Measurements from ENCODE around the gene INSL6. TPM values are rescaled to one million over a fixed set of nuclear protein-coding genes. Genes with fewer than 3 reads are reported as not detected.
A peak's percentile ranks its signal among the peaks of the same experiment; 100 is the strongest.
"Not testable (repeated sequence)": the region's sequence is repeated elsewhere in the genome, so short reads cannot be mapped to it uniquely, and the experiment has no call there.

The INSL6 gene
- total and polyA plus RNA-seq, 2 experiments from 2014 or later: not detected

DNA sequence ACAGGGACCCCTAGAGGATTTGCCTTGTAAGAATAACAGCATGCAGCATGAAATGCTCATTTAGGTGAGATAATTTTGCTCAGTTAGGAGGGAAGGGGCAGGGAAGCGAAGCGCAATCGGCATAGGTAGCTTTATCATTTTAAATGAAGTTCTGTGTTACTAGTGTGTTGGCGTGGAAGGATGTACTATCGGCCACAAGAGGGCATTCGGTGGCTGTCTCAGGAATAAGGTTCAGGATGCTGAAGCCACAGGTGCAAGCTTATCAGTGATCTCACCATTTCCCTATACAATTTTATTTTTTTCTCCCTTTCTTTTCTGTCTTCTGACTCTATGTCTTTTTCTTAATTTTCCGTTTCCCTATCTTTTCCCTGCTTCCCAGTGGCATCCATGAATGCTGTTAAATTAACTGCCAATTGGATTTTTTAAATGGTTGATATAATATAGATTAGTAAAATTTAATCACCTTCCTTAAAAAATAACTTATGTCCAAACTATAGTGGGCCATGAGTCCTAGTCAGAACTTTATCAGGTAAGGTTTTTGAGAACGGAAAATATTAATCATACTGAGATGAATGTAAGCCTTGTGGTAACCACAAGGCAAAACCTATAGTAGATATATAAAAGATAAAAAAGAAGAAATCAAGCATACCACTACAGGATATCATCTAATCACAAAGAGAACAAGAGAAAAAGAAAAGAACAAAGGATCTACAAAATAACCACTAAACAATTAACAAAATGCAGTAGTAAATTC is 1.2 kb upstream of the INSL6 start:
- H3K4me1 ChIP-seq (ENCODE audit: insufficient read depth): no peaks in the 10 kb centered on the region
- no peaks in the 10 kb centered on the region for H3K9me2 ChIP-seq (ENCODE audit: insufficient read depth)
- no peak overlapping the region for H3K4me2 ChIP-seq (ENCODE audit: unreplicated experiment)
- no peaks in the 10 kb centered on the region for H4K20me1 ChIP-seq (ENCODE audit: insufficient read depth)
- H3K79me2 ChIP-seq (ENCODE audit: insufficient read depth): no peaks in the 10 kb centered on the region
- no peak overlapping the region for H3K27ac ChIP-seq
- TF ChIP-seq EZH2 (IDR thresholded peaks at IDR 0.05; ENCODE audit: insufficient read depth, poor library complexity, severe bottlenecking): no peak
- no peak for TF ChIP-seq EZH2phosphoT487 (IDR thresholded peaks at IDR 0.05; ENCODE audit: insufficient read depth, low read depth)
- 24 to 27% methylated on average over 8 of the region's 8 CpGs for WGBS, 2 experiments (ENCODE audit: low coverage in 1 of 2, low lambda C conversion rate in 2 of 2, missing lambda C conversion rate in 2 of 2)
- H3K9ac ChIP-seq: no peak overlapping the region
- H2AFZ ChIP-seq: no peak overlapping the region
- in situ Hi-C loops (cut with MboI): loop anchor here (5.0 kb wide), 1 partner anchor 411 kb away; no protein-coding TSS in a partner anchor
- no peak overlapping the region for H3K4me3 ChIP-seq
- H3K9me3 ChIP-seq (ENCODE audit: low read depth): no peaks in the 10 kb centered on the region
- no peaks in the 10 kb centered on the region for H3K36me3 ChIP-seq (ENCODE audit: low read depth)
- peaks cover 3% of the 10 kb centered on the region; the same call in 1 of the 2 replicates for H3K27me3 ChIP-seq (replicated peaks; ENCODE audit: insufficient read depth)
- DNase-seq: peak; percentile 74
- no peaks in the 10 kb centered on the region for H3F3A ChIP-seq (ENCODE audit: insufficient read depth)

DNA sequence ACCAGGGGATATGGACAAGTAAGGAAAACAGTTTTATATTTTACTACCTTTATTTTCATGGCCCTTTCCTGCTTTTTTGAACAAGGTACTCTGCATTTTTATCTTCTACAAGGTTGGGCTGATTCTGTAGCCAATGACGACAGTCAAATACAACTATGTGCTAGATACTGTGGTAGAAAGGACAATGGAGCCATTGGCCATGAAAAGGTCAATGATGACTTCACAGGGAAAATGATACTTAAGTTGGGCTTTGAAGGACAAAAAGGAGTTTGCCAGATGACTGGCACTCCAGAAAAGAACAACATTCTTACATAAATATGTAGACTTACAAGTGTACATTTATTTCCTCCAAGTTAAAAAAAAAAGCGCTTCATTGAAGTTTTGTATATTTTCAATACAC is 663 bp downstream of the INSL6 start:
- Histone ChIP-seq H3K27me3 (replicated peaks; ENCODE audit: insufficient read depth) (no peaks in the 10 kb centered on the region; the same call in 1 of the 2 replicates), H3K9ac (no peak overlapping the region), H3K27ac (no peak overlapping the region), H3K9me2 (ENCODE audit: insufficient read depth) (no peaks in the 10 kb centered on the region), H3K4me3 (no peak overlapping the region), H3K4me1 (ENCODE audit: insufficient read depth) (no peaks in the 10 kb centered on the region), H2AFZ (no peak overlapping the region), H3K79me2 (ENCODE audit: insufficient read depth) (no peaks in the 10 kb centered on the region), H3K9me3 (ENCODE audit: low read depth) (no peaks in the 10 kb centered on the region), H3K36me3 (ENCODE audit: low read depth) (no peaks in the 10 kb centered on the region), H3K4me2 (ENCODE audit: unreplicated experiment) (no peak overlapping the region), H3F3A (ENCODE audit: insufficient read depth) (no peaks in the 10 kb centered on the region), H4K20me1 (ENCODE audit: insufficient read depth) (no peaks in the 10 kb centered on the region)
- DNase-seq: no peak
- 74 to 89% methylated on average over 2 of the region's 2 CpGs for WGBS, 2 experiments (ENCODE audit: low coverage in 1 of 2, low lambda C conversion rate in 2 of 2, missing lambda C conversion rate in 2 of 2)
- in situ Hi-C loops (cut with MboI): loop anchor here (5.0 kb wide), 1 partner anchor 413 kb away; no protein-coding TSS in a partner anchor
- TF ChIP-seq EZH2phosphoT487 (IDR thresholded peaks at IDR 0.05; ENCODE audit: insufficient read depth, low read depth) (no peak), EZH2 (IDR thresholded peaks at IDR 0.05; ENCODE audit: insufficient read depth, poor library complexity, severe bottlenecking) (no peak)

- H3K36me3 ChIP-seq (ENCODE audit: low read depth); DNase-seq; H3K9me3 ChIP-seq (ENCODE audit: low read depth); H3K27ac ChIP-seq; H3K9ac ChIP-seq; H3K27me3 ChIP-seq (replicated peaks; ENCODE audit: insufficient read depth); H2AFZ ChIP-seq; H3K79me2 ChIP-seq (ENCODE audit: insufficient read depth); in situ Hi-C loops (cut with MboI); H3K4me1 ChIP-seq (ENCODE audit: insufficient read depth); H3F3A ChIP-seq (ENCODE audit: insufficient read depth); H4K20me1 ChIP-seq (ENCODE audit: insufficient read depth); H3K9me2 ChIP-seq (ENCODE audit: insufficient read depth); H3K4me2 ChIP-seq (ENCODE audit: unreplicated experiment); H3K4me3 ChIP-seq: not testable (repeated sequence)
- WGBS, 2 experiments (ENCODE audit: low coverage in 1 of 2, low lambda C conversion rate in 2 of 2, missing lambda C conversion rate in 2 of 2): 27 to 35% methylated on average over 2 of the region's 2 CpGs
Measured at GRCh38 chr9:5180631-5181030, 4.8 kb downstream of the INSL6 start.

GRCh38 chr9:5178126-5178805 is 7.2 kb downstream of the INSL6 start:
- Histone ChIP-seq H3K4me3 (no peak overlapping the region), H4K20me1 (ENCODE audit: insufficient read depth) (no peaks in the 10 kb centered on the region), H3K4me2 (ENCODE audit: unreplicated experiment) (no peak overlapping the region), H3K9me3 (ENCODE audit: low read depth) (no peaks in the 10 kb centered on the region), H3K36me3 (ENCODE audit: low read depth) (no peaks in the 10 kb centered on the region), H3K4me1 (ENCODE audit: insufficient read depth) (no peaks in the 10 kb centered on the region), H3K79me2 (ENCODE audit: insufficient read depth) (no peaks in the 10 kb centered on the region), H3K27ac (no peak overlapping the region), H2AFZ (no peak overlapping the region), H3K9me2 (ENCODE audit: insufficient read depth) (no peaks in the 10 kb centered on the region), H3K27me3 (replicated peaks; ENCODE audit: insufficient read depth) (no peaks in the 10 kb centered on the region), H3K9ac (no peak overlapping the region), H3F3A (ENCODE audit: insufficient read depth) (no peaks in the 10 kb centered on the region)
- in situ Hi-C loops (cut with MboI): no loop called here
- DNase-seq: no peak
- WGBS, 2 experiments (ENCODE audit: low coverage in 1 of 2, low lambda C conversion rate in 2 of 2, missing lambda C conversion rate in 2 of 2): 45 to 56% methylated on average over 4 of the region's 4 CpGs
- TF ChIP-seq EZH2phosphoT487 (IDR thresholded peaks at IDR 0.05; ENCODE audit: insufficient read depth, low read depth) (no peak), EZH2 (IDR thresholded peaks at IDR 0.05; ENCODE audit: insufficient read depth, poor library complexity, severe bottlenecking) (no peak)
